K562 (cell line): ENCODE data around the gene MYH3.

Experiments used
- CREB1 ChIP-seq, 2 experiments: sonication (generic) in 1 of 2; formaldehyde crosslinking in 1 of 2; IDR thresholded peaks; 2 replicates each; pipeline versions ENCODE4 v1.6.1 to v1.8.0; 2012 to 2022; ENCODE audit warnings: inconsistent platforms in 1 of 2, mild to moderate bottlenecking in 1 of 2, missing genetic modification reagents in 1 of 2, moderate library complexity in 1 of 2
- MLLT1 ChIP-seq, 2 experiments: fragments of 450-650 bp; IDR thresholded peaks; 2 replicates each; pipeline ENCODE4 v1.6.1; 2016
- POLR2AphosphoS2 ChIP-seq: IDR thresholded peaks from 2 replicates; pipeline ENCODE4 v1.6.1; 2012; ENCODE audit warnings: low read length, improper control_type of control experiment
- ZBED1 ChIP-seq: IDR thresholded peaks from 2 replicates; pipeline ENCODE4 v1.6.1; 2014
- TF ChIP-seq, protein P1 (sequence below): fragments of 450-650 bp; IDR thresholded peaks from 2 replicates; pipeline ENCODE4 v1.6.1; 2017; ENCODE audit warnings: mild to moderate bottlenecking, moderate library complexity

GRCh38 chr17:10697092-10698081 is 40.3 kb upstream of the MYH3 start, which contains the start of the genes ADPRM and SCO1:
- TF ChIP-seq ZBED1 (no peak), MLLT1 (IDR thresholded peaks at IDR 0.05) (no peak), POLR2AphosphoS2 (no peak), CREB1 (IDR thresholded peaks at IDR 0.05) (0 out of 2 replicates have a peak, but pooled peaks have one; percentile 18), CREB1 (CRISPR knock-in tag; IDR thresholded peaks at IDR 0.05) (no peak)
- TF ChIP-seq, protein P1, sequence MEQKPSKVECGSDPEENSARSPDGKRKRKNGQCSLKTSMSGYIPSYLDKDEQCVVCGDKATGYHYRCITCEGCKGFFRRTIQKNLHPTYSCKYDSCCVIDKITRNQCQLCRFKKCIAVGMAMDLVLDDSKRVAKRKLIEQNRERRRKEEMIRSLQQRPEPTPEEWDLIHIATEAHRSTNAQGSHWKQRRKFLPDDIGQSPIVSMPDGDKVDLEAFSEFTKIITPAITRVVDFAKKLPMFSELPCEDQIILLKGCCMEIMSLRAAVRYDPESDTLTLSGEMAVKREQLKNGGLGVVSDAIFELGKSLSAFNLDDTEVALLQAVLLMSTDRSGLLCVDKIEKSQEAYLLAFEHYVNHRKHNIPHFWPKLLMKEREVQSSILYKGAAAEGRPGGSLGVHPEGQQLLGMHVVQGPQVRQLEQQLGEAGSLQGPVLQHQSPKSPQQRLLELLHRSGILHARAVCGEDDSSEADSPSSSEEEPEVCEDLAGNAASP: no peak
